Testis (tissue), 3 donors: Measurements from ENCODE around the gene NIPBL. TPM values are rescaled to one million over a fixed set of nuclear protein-coding genes. Genes with fewer than 3 reads are reported as not detected.

Experiments
- DNase-seq: peaks from one replicate; pipeline ENCODE4 v3.0.0-alpha.2; 2019
- H3K27ac ChIP-seq, 2 donors: fragments of 200-600 bp; sonication (generic); one replicate each; pipeline ENCODE4 v1.5.1; 2019
- H3K27me3 ChIP-seq: fragments of 200-600 bp; sonication (generic); one replicate; pipeline ENCODE4 v1.5.1; 2019
- H3K36me3 ChIP-seq: fragments of 200-600 bp; sonication (generic); one replicate; pipeline ENCODE4 v1.5.1; 2017; ENCODE audit warnings: low read depth; ENCODE audit errors: missing control alignments
- H3K4me1 ChIP-seq: fragments of 200-600 bp; sonication (generic); one replicate; pipeline ENCODE4 v1.5.1; 2019
- H3K4me3 ChIP-seq, 2 donors: fragments of 200-600 bp; sonication (generic); one replicate each; pipeline ENCODE4 v1.5.1; 2017 to 2019
- H3K9me3 ChIP-seq: fragments of 200-600 bp; sonication (generic); one replicate; pipeline ENCODE4 v1.5.1; 2017
- POLR2A ChIP-seq: fragments of 450-650 bp; IDR thresholded peaks from one replicate; pipeline ENCODE4 v1.6.1; 2017; ENCODE audit warnings: antibody characterized with exemption, mild to moderate bottlenecking, moderate library complexity
- WGBS, 2 donors: methylation state at CpG; one replicate each; pipeline ENCODE4 v1.1.5; 2018; 5-methylcytosine and 5-hydroxymethylcytosine counted together
- intact Hi-C: fragments of 100-400 bp; cut with DNase I; formaldehyde crosslinking; loops from one replicate; pipeline ENCODE4 v1.15.1; 2023; ENCODE audit warnings: low total_unique reads
- polyA plus RNA-seq: library from polyadenylated mRNA; stranded (reverse); fragments of 350-450 nt; fragmentation: Illumina TruSeq; extraction: RNeasy Lipid Tissue Mini Kit (QIAGEN cat#74804); gene quantifications from one replicate; pipeline ENCODE4 v1.2.3, GENCODE V29; 2014; ENCODE audit warnings: low read depth, low replicate concordance; ENCODE audit not compliant: insufficient read depth
- total RNA-seq, 2 donors: library from RNA; depleted of rRNA; stranded (reverse); fragments of >200 nt; gene quantifications; one replicate each; pipeline ENCODE4 v1.2.3, GENCODE V29; 2016
- TF ChIP-seq, protein P1 (sequence below), 3 experiments: fragments of 450-650 bp in 2 of 3; fragments of 200-600 bp in 1 of 3; sonication (generic) in 1 of 3; IDR thresholded peaks; one replicate each; pipeline ENCODE4 v1.5.1; 2016 to 2019; ENCODE audit warnings: antibody characterized with exemption in 3 of 3, mild to moderate bottlenecking in 2 of 3, moderate library complexity in 1 of 3

NIPBL gene
- total and polyA plus RNA-seq, 3 donors from 2014 or later, result 13.8 to 80.2 (median 76.6) TPM

DNA sequence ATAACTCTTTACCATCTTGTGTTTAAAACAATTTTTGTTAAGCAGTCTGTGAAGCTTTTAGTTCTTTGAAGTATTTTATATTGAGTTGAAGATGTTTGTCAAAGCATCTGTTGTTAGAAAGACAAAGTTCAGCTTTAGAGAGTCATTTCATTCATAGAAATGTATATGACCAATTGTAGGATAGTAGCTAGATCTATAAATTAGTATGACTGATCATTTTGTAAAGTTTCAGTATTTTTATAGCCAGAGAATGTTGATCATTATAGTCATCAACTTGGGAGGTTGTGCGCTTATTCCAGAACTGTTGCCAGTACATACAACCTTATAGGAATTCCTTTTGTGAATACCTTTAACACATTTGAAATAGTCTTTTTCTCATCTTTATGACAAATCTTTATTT is 5.2 kb downstream of the NIPBL start:
- intact Hi-C loops, result no loop called here
- TF ChIP-seq, protein P1, sequence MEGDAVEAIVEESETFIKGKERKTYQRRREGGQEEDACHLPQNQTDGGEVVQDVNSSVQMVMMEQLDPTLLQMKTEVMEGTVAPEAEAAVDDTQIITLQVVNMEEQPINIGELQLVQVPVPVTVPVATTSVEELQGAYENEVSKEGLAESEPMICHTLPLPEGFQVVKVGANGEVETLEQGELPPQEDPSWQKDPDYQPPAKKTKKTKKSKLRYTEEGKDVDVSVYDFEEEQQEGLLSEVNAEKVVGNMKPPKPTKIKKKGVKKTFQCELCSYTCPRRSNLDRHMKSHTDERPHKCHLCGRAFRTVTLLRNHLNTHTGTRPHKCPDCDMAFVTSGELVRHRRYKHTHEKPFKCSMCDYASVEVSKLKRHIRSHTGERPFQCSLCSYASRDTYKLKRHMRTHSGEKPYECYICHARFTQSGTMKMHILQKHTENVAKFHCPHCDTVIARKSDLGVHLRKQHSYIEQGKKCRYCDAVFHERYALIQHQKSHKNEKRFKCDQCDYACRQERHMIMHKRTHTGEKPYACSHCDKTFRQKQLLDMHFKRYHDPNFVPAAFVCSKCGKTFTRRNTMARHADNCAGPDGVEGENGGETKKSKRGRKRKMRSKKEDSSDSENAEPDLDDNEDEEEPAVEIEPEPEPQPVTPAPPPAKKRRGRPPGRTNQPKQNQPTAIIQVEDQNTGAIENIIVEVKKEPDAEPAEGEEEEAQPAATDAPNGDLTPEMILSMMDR (IDR thresholded peaks at IDR 0.05), result no peak
- TF ChIP-seq POLR2A, result no peak
- no peak for DNase-seq
- Histone ChIP-seq H3K27ac (no peak overlapping the region), H3K27me3 (no peaks in the 10 kb centered on the region), H3K9me3 (no peaks in the 10 kb centered on the region), H3K36me3 (no peaks in the 10 kb centered on the region), H3K4me3 (no peak overlapping the region), H3K4me1 (peaks cover 12% of the 10 kb centered on the region)
- 93 to 97% methylated on average over 1 of the region's 1 CpG for WGBS, 2 donors

DNA sequence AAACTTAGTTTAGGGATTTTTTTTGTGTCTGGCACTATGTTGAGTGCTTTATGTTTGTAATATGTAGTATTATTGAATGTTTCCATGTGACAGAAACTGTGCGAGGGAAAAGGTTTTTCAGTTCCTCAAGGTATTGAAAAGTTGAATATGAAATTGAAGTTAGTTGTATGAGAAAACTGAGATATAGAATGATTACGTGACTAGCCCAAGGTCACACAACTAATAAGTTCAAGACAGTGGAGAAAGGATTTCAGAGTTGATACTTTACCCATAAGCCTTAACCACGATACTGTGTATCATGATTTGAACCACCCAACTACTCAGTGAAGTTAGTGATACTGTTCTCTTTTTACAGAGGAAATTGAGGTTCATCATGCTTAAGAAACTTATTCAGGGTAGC is 5.7 kb downstream of the NIPBL start:
- peaks cover 12% of the 10 kb centered on the region for H3K4me1 ChIP-seq
- intact Hi-C loops, result no loop called here
- 61 to 70% methylated on average over 3 of the region's 3 CpGs for WGBS, 2 donors

GRCh38 chr5:36883894-36884462 is 7.4 kb downstream of the NIPBL start:
- Histone ChIP-seq H3K27me3 (no peaks in the 10 kb centered on the region), H3K4me1 (peaks cover 12% of the 10 kb centered on the region), H3K27ac (no peak overlapping the region), H3K36me3 (no peaks in the 10 kb centered on the region), H3K9me3 (no peaks in the 10 kb centered on the region), H3K4me3 (no peak overlapping the region)
- no peak for DNase-seq
- intact Hi-C loops, result no loop called here
- 80 to 82% methylated on average over 3 of the region's 3 CpGs for WGBS, 2 donors
- no peak for TF ChIP-seq POLR2A
- TF ChIP-seq, protein P1 (IDR thresholded peaks at IDR 0.05), result no peak

More for the DNA sequence above, 5.7 kb downstream of the NIPBL start:
- TF ChIP-seq, protein P1 (IDR thresholded peaks at IDR 0.05), result no peak
- no peak for TF ChIP-seq POLR2A
- Histone ChIP-seq H3K27ac (no peak overlapping the region), H3K9me3 (no peaks in the 10 kb centered on the region), H3K4me3 (no peak overlapping the region), H3K27me3 (no peaks in the 10 kb centered on the region), H3K36me3 (no peaks in the 10 kb centered on the region)
- DNase-seq, result no peak

- H3K4me1 ChIP-seq, result peaks cover 6% of the 10 kb centered on the region
- no peak overlapping the region for H3K27ac ChIP-seq
- no peaks in the 10 kb centered on the region for H3K36me3 ChIP-seq
- intact Hi-C loops, result no loop called here
- DNase-seq, result no peak
- no peak overlapping the region for H3K4me3 ChIP-seq
- H3K9me3 ChIP-seq, result no peaks in the 10 kb centered on the region
- no peaks in the 10 kb centered on the region for H3K27me3 ChIP-seq
- no peak for TF ChIP-seq POLR2A
- TF ChIP-seq, protein P1 (IDR thresholded peaks at IDR 0.05), result no peak
- 97% methylated on average over 9 to 10 of the region's 10 CpGs for WGBS, 2 donors
Measured at GRCh38 chr5:36885149-36885548, 8.6 kb downstream of the NIPBL start.
